ENCODE data around the gene MORC2.

MORC2 gene

DNA sequence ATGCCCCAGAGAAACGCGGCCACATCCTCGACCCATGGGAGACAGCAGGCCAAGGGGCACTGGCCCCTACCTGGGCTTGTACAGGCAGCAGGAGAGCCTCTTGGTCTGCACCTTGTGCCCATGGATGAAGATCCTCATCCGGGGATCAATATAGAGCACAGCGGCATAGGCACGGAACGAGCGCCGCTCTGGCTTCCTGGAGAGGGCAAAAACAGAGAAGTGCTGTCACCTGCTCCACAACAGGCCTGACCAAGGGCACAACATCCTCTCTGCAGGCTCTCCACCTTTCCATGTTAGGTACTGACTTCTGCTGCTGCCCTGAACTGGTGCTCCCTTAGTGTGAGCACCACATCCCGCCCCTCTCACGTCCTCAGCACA lies 27.2 kb downstream of the MORC2 start:
- Histone ChIP-seq H3K79me2 (ENCODE audit: insufficient read depth, low read length) (no peaks in the 10 kb centered on the region), H4K20me1 (ENCODE audit: insufficient read depth, low read length, poor library complexity, severe bottlenecking) (no peaks in the 10 kb centered on the region), H3K4me2 (ENCODE audit: low read depth, low read length, poor library complexity, severe bottlenecking) (no peak overlapping the region), H3K4me3 (ENCODE audit: low read length, poor library complexity, severe bottlenecking) (no peak overlapping the region), H3K9me2 (replicated peaks; ENCODE audit: low read depth, low read length) (no peaks in the 10 kb centered on the region), H3K27me3 (ENCODE audit: insufficient read depth, low read length, poor library complexity, severe bottlenecking) (no peaks in the 10 kb centered on the region), H3F3A (ENCODE audit: low read depth) (no peaks in the 10 kb centered on the region), H3K36me3 (ENCODE audit: insufficient read depth, low read length) (peaks cover 93% of the 10 kb centered on the region; the same call in 1 of the 2 replicates), H3K9me3 (ENCODE audit: insufficient read depth, low read depth, low read length) (no peaks in the 10 kb centered on the region), H3K4me1 (ENCODE audit: insufficient read depth, low read length, poor library complexity, severe bottlenecking) (no peaks in the 10 kb centered on the region), H3K9ac (ENCODE audit: low read depth, low read length, poor library complexity, severe bottlenecking) (no peak overlapping the region), H2AFZ (ENCODE audit: low read length) (no peak overlapping the region)
- TF ChIP-seq EZH2phosphoT487 (IDR thresholded peaks at IDR 0.05; ENCODE audit: borderline replicate concordance) = no peak
- TF ChIP-seq, protein P1, sequence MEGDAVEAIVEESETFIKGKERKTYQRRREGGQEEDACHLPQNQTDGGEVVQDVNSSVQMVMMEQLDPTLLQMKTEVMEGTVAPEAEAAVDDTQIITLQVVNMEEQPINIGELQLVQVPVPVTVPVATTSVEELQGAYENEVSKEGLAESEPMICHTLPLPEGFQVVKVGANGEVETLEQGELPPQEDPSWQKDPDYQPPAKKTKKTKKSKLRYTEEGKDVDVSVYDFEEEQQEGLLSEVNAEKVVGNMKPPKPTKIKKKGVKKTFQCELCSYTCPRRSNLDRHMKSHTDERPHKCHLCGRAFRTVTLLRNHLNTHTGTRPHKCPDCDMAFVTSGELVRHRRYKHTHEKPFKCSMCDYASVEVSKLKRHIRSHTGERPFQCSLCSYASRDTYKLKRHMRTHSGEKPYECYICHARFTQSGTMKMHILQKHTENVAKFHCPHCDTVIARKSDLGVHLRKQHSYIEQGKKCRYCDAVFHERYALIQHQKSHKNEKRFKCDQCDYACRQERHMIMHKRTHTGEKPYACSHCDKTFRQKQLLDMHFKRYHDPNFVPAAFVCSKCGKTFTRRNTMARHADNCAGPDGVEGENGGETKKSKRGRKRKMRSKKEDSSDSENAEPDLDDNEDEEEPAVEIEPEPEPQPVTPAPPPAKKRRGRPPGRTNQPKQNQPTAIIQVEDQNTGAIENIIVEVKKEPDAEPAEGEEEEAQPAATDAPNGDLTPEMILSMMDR (conservative IDR thresholded peaks at IDR 0.05; ENCODE audit: low read length) = no peak

DNA sequence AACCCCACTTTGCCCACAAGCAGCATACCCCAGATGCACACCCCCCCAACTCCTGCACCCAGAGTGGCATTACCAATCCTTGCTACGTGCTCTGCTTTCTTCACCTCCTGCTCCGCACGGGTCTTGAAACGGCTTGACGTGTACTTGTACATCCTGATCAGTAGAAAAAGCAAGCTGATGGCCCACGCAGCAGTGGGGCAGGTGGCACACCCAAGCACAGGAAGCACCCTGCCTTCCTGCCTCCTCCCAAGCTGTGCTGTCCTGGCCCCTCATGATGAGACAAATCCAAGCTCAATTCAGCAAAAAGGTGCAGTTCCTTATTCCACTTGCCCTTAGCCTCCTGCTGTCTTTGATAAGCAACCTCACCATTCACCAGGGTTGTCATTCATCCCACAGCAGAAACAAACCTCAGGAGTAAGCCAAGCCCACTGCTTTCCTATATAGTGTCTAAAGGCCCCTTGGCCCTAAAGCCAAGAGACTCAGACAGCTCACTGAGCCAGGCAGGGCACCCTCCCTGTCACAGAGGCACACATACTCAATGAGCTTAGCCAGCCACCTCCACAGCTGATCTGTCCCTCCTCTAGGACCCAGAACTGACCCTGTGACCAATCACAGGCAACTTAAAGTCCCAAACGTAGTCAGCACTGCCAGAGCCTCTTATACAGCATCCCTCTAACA lies 27.8 kb downstream of the MORC2 start:
- H3K36me3 ChIP-seq (ENCODE audit: insufficient read depth, low read length) = peaks cover 93% of the 10 kb centered on the region; the same call in 1 of the 2 replicates

DNA sequence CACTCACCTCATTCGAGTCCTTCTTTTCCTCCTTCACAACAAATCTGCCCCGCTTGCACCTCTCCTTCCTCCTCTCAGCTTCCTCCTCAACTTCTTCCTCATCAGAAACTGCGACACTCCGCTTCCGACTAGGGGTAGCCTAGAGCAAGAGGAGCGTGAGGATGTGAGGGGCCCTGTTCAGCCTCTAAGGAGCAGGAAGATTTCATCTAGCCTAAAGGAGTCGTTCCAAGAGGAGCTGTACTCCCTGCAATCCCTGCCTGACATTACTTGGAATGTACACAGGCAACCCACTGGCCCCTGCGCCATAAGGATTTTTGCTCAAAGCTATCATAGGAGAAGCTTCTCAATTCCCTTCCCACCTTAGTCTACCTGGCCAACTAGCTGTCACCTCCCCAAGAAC lies 34.5 kb downstream of the MORC2 start:
- Histone ChIP-seq H3K4me3 (ENCODE audit: low read length, poor library complexity, severe bottlenecking) (no peak overlapping the region), H3K79me2 (ENCODE audit: insufficient read depth, low read length) (no peaks in the 10 kb centered on the region), H3K36me3 (ENCODE audit: insufficient read depth, low read length) (peaks cover 85% of the 10 kb centered on the region; the same call in 1 of the 2 replicates), H3K4me1 (ENCODE audit: insufficient read depth, low read length, poor library complexity, severe bottlenecking) (no peaks in the 10 kb centered on the region), H2AFZ (ENCODE audit: low read length) (no peak overlapping the region), H3K9me2 (replicated peaks; ENCODE audit: low read depth, low read length) (no peaks in the 10 kb centered on the region), H3K27me3 (ENCODE audit: insufficient read depth, low read length, poor library complexity, severe bottlenecking) (no peaks in the 10 kb centered on the region), H3K4me2 (ENCODE audit: low read depth, low read length, poor library complexity, severe bottlenecking) (no peak overlapping the region), H3K9ac (ENCODE audit: low read depth, low read length, poor library complexity, severe bottlenecking) (no peak overlapping the region), H3F3A (ENCODE audit: low read depth) (no peaks in the 10 kb centered on the region), H4K20me1 (ENCODE audit: insufficient read depth, low read length, poor library complexity, severe bottlenecking) (no peaks in the 10 kb centered on the region), H3K9me3 (ENCODE audit: insufficient read depth, low read depth, low read length) (no peaks in the 10 kb centered on the region)
- TF ChIP-seq, protein P1 (conservative IDR thresholded peaks at IDR 0.05; ENCODE audit: low read length) = no peak
- TF ChIP-seq EZH2phosphoT487 (IDR thresholded peaks at IDR 0.05; ENCODE audit: borderline replicate concordance) = no peak

More for the DNA sequence above, 27.8 kb downstream of the MORC2 start:
- no peak for TF ChIP-seq EZH2phosphoT487 (IDR thresholded peaks at IDR 0.05; ENCODE audit: borderline replicate concordance)
- TF ChIP-seq, protein P1 (conservative IDR thresholded peaks at IDR 0.05; ENCODE audit: low read length) = no peak
- no peak overlapping the region for H3K4me2 ChIP-seq (ENCODE audit: low read depth, low read length, poor library complexity, severe bottlenecking)
- H3K27me3 ChIP-seq (ENCODE audit: insufficient read depth, low read length, poor library complexity, severe bottlenecking) = no peaks in the 10 kb centered on the region
- no peak overlapping the region for H2AFZ ChIP-seq (ENCODE audit: low read length)
- no peaks in the 10 kb centered on the region for H4K20me1 ChIP-seq (ENCODE audit: insufficient read depth, low read length, poor library complexity, severe bottlenecking)
- no peaks in the 10 kb centered on the region for H3K79me2 ChIP-seq (ENCODE audit: insufficient read depth, low read length)
- H3K4me3 ChIP-seq (ENCODE audit: low read length, poor library complexity, severe bottlenecking) = no peak overlapping the region
- H3K9me3 ChIP-seq (ENCODE audit: insufficient read depth, low read depth, low read length) = no peaks in the 10 kb centered on the region
- H3F3A ChIP-seq (ENCODE audit: low read depth) = no peaks in the 10 kb centered on the region
- no peaks in the 10 kb centered on the region for H3K9me2 ChIP-seq (replicated peaks; ENCODE audit: low read depth, low read length)
- no peak overlapping the region for H3K9ac ChIP-seq (ENCODE audit: low read depth, low read length, poor library complexity, severe bottlenecking)
- no peaks in the 10 kb centered on the region for H3K4me1 ChIP-seq (ENCODE audit: insufficient read depth, low read length, poor library complexity, severe bottlenecking)
